ENCODE data around the gene HOXB8. TPM values are rescaled to one million over a fixed set of nuclear protein-coding genes. Genes with fewer than 3 reads are reported as not detected.
A peak's percentile ranks its signal among the peaks of the same experiment; 100 is the strongest.

The HOXB8 gene
- total and polyA plus RNA-seq, 8 donors: 0.32 to 1.6 (median 0.70) TPM

GRCh38 chr17:48615963-48616716 is 1.0 kb upstream of the HOXB8 start:
- Histone ChIP-seq H3K27me3 (peaks cover 88 to 100% of the 10 kb centered on the region in 2 donors), H3K4me3 (no peak overlapping the region), H3K27ac (no peak overlapping the region), H3K36me3 (no peaks in the 10 kb centered on the region), H3K4me1 (peaks cover 0 to 44% of the 10 kb centered on the region in 2 donors), H3K9me3 (no peaks in the 10 kb centered on the region)
- intact Hi-C loops (cut with DNase I): no loop called here
- TF ChIP-seq CTCF (IDR thresholded peaks at IDR 0.05): no peak
- DNase-seq: no peak
- ATAC-seq: no peak

DNA sequence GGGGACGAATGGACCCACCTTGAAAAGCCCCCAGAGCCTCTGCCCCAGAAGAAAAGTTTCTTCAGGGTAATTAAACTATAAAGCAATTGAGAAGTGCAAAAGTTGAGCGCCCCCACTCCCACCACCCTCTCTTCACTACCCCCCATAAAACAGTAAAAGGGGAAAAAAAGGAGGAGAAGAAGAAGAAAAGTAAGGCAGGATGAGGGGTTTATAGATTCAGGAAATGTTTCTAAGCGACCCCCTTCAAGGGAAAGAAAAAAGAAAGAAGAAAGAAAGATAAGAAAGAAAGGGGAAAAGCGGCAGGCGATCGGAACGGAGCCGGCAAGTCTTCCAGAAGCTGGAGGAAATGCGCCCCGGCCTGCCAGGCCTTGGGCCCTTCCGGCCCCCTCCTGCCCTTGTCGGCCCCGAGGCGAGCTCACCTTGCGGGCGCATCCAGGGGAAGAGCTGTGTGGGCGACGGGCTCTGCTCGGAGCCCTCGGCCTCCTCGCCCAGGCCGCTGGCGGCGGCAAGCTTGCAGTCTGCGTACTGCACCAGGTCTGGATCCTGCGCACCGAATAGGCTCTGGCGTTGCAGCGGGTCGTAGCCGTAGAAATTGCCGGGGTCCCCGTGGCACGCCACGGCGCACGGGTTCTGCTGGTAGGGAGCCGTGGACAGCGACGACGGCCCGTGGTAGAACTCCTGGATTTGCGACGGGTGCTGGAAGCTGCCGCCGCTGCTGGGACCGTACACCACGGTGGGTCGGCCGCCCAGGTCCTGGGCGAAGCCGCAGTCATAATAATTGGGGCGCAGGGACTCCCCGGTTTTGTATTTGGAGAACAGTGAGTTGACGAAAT is 1.0 kb downstream of the HOXB8 start:
- Histone ChIP-seq H3K36me3 (no peaks in the 10 kb centered on the region), H3K4me1 (peaks cover 0 to 61% of the 10 kb centered on the region in 2 donors), H3K27me3 (peaks cover 88 to 100% of the 10 kb centered on the region in 2 donors), H3K27ac (no peak overlapping the region), H3K4me3 (no peak overlapping the region), H3K9me3 (no peaks in the 10 kb centered on the region)
- ATAC-seq: no peak
- intact Hi-C loops (cut with DNase I): no loop called here
- no peak for DNase-seq
- no peak for TF ChIP-seq CTCF (IDR thresholded peaks at IDR 0.05)

- Histone ChIP-seq H3K4me1 (peaks cover 0 to 52% of the 10 kb centered on the region in 2 donors), H3K27ac (no peak overlapping the region), H3K27me3 (peaks cover 85 to 100% of the 10 kb centered on the region in 2 donors), H3K36me3 (no peaks in the 10 kb centered on the region), H3K9me3 (no peaks in the 10 kb centered on the region), H3K4me3 (peak overlapping the region in 1 of 2 donors; percentile 48)
- intact Hi-C loops (cut with DNase I): no loop called here
- no peak for DNase-seq
- TF ChIP-seq CTCF (IDR thresholded peaks at IDR 0.05): peak; percentile 21 to 23
- peak; percentile 28 for ATAC-seq
Measured at GRCh38 chr17:48612854-48613691, 2.0 kb downstream of the HOXB8 start.

- ATAC-seq: no peak
- Histone ChIP-seq H3K36me3 (no peaks in the 10 kb centered on the region), H3K4me1 (peaks cover 0 to 49% of the 10 kb centered on the region in 2 donors), H3K9me3 (no peaks in the 10 kb centered on the region), H3K27ac (no peak overlapping the region), H3K27me3 (peaks cover 85 to 100% of the 10 kb centered on the region in 2 donors), H3K4me3 (peak overlapping the region in 1 of 2 donors; percentile 48)
- no peak for DNase-seq
- no peak for TF ChIP-seq CTCF (IDR thresholded peaks at IDR 0.05)
- intact Hi-C loops (cut with DNase I): no loop called here
Measured at GRCh38 chr17:48612456-48612853, 2.6 kb downstream of the HOXB8 start.

Data from left lung (tissue), 10 donors.